B cell (primary cell): ENCODE data around the gene TSFM. TPM values are rescaled to one million over a fixed set of nuclear protein-coding genes. Genes with fewer than 3 reads are reported as not detected.

ENCODE experiments used
- ATAC-seq: fragments of 200-7000 bp; cut with Tn5 transposase; one replicate; pipeline ENCODE4 v1.10.0; 2021; ENCODE audit warnings: low read depth, mild to moderate bottlenecking, moderate number of reproducible peaks, moderate library complexity
- CTCF ChIA-PET: fragments of 350-600 bp; sonication (Branson Sonifier 250); formaldehyde crosslinking; loops from one replicate; lab custom pipeline; 2021; ENCODE audit warnings: antibody characterized with exemption, inconsistent platforms; lab: Charles Lee
- POLR2A ChIA-PET: fragments of 350-600 bp; sonication (Branson Sonifier 250); formaldehyde crosslinking; loops from one replicate; lab custom pipeline; 2021; ENCODE audit warnings: antibody characterized with exemption; lab: Charles Lee
- DNase-seq: peaks from one replicate; pipeline ENCODE4 v3.0.0; 2013
- H2AFZ ChIP-seq: 2 replicates; pipeline ENCODE4 v1.6.1; 2012; ENCODE audit warnings: mild to moderate bottlenecking, low read depth, low read length; ENCODE audit not compliant: insufficient read depth, poor library complexity, severe bottlenecking
- H3K27ac ChIP-seq, 2 donors: 1 replicate in 1 of 2; 2 replicates in 1 of 2; pipeline ENCODE4 v1.5.1; 2012 to 2013; ENCODE audit warnings: low read length in 2 of 2, mild to moderate bottlenecking in 2 of 2, moderate library complexity in 1 of 2
- H3K27me3 ChIP-seq, 4 experiments: fragments of 200-600 bp in 1 of 4; sonication (generic) in 1 of 4; replicated peaks in 1 of 4; 1 replicate in 2 of 4; 2 replicates in 2 of 4; pipeline versions ENCODE4 v1.6.1 to v1.7.0; 2013 to 2016; ENCODE audit warnings: low read length in 3 of 4, mild to moderate bottlenecking in 2 of 4, mixed read lengths in 1 of 4, moderate library complexity in 1 of 4; ENCODE audit not compliant: insufficient read depth in 4 of 4, control insufficient read depth in 3 of 4; ENCODE audit errors: control extremely low read depth in 1 of 4
- H3K36me3 ChIP-seq, 2 experiments: replicated peaks in 1 of 2; 1 replicate in 1 of 2; 2 replicates in 1 of 2; pipeline versions ENCODE4 v1.6.1 to v1.7.1; 2013; ENCODE audit warnings: low read length in 1 of 2; ENCODE audit not compliant: insufficient read depth in 2 of 2, control insufficient read depth in 1 of 2; ENCODE audit errors: control extremely low read depth in 1 of 2, extremely low read depth in 1 of 2
- H3K4me1 ChIP-seq, 2 donors: fragments of 200-600 bp in 1 of 2; sonication (generic) in 1 of 2; 1 replicate in 1 of 2; 2 replicates in 1 of 2; pipeline versions ENCODE4 v1.5.1 to v1.6.1; 2013 to 2017; ENCODE audit warnings: low read length in 2 of 2; ENCODE audit not compliant: control insufficient read depth in 2 of 2, insufficient read depth in 2 of 2
- H3K4me2 ChIP-seq: replicated peaks from 2 replicates; pipeline ENCODE3; 2012; ENCODE audit warnings: mild to moderate bottlenecking, low read depth, low read length; ENCODE audit not compliant: poor library complexity, severe bottlenecking
- H3K4me3 ChIP-seq, 5 experiments: fragments of 200-600 bp in 1 of 5; sonication (generic) in 1 of 5; 1 replicate in 3 of 5; 2 replicates in 2 of 5; pipeline versions ENCODE4 v1.5.1 to v1.7.0; 2011 to 2016; ENCODE audit warnings: low read length in 4 of 5, mild to moderate bottlenecking in 4 of 5, low read depth in 2 of 5, control low read depth in 1 of 5, moderate library complexity in 1 of 5; ENCODE audit not compliant: insufficient read depth in 1 of 5; ENCODE audit errors: control extremely low read depth in 1 of 5, extremely low read depth in 1 of 5
- H3K79me2 ChIP-seq: fragments of 200-600 bp; sonication (generic); one replicate; pipeline ENCODE4 v1.6.0; 2016; ENCODE audit warnings: low read length; ENCODE audit not compliant: control insufficient read depth, insufficient read depth
- H3K9ac ChIP-seq: fragments of 200-600 bp; sonication (generic); 2 replicates; pipeline ENCODE4 v1.6.1; 2017; ENCODE audit warnings: mild to moderate bottlenecking, low read length, moderate library complexity
- H3K9me3 ChIP-seq, 3 donors: one replicate each; pipeline versions ENCODE4 v1.6.1 to v1.7.1; 2013; ENCODE audit warnings: low read length in 2 of 3; ENCODE audit not compliant: control insufficient read depth in 2 of 3, insufficient read depth in 1 of 3; ENCODE audit errors: control extremely low read depth in 1 of 3
- H4K20me1 ChIP-seq: 2 replicates; pipeline ENCODE4 v1.6.0; 2012; ENCODE audit warnings: mild to moderate bottlenecking, low read length; ENCODE audit not compliant: insufficient read depth, control insufficient read depth, poor library complexity, severe bottlenecking
- H3K27ac Mint-ChIP-seq: one replicate; pipeline ENCODE4 v1.8.0; 2021; ENCODE audit warnings: mixed read lengths
- H3K27me3 Mint-ChIP-seq: one replicate; pipeline ENCODE4 v1.8.0; 2021; ENCODE audit warnings: mixed read lengths
- H3K4me1 Mint-ChIP-seq: one replicate; pipeline ENCODE4 v1.8.0; 2021; ENCODE audit warnings: mixed read lengths
- H3K4me3 Mint-ChIP-seq: one replicate; pipeline ENCODE4 v1.8.0; 2021; ENCODE audit warnings: mixed read lengths
- H3K9me3 Mint-ChIP-seq: one replicate; pipeline ENCODE4 v1.8.0; 2022; ENCODE audit warnings: mixed read lengths; ENCODE audit not compliant: insufficient read depth
- CTCF ChIP-seq: fragments of 200-600 bp; IDR thresholded peaks from one replicate; pipeline ENCODE4 v1.8.0; 2022; ENCODE audit warnings: antibody characterized with exemption, mild to moderate bottlenecking
- EZH2 ChIP-seq: IDR thresholded peaks from 2 replicates; pipeline ENCODE4 v1.6.1; 2012; ENCODE audit warnings: borderline replicate concordance, low read depth, mild to moderate bottlenecking, moderate library complexity, low read length; ENCODE audit not compliant: insufficient read depth, poor library complexity, severe bottlenecking
- WGBS: methylation state at CpG from one replicate; pipeline ENCODE4 v1.1.5; 2013; ENCODE audit warnings: missing lambda C conversion rate; ENCODE audit not compliant: insufficient coverage; 5-methylcytosine and 5-hydroxymethylcytosine counted together
- intact Hi-C: fragments of 100-400 bp; cut with micrococcal nuclease; formaldehyde crosslinking; loops from one replicate; pipeline ENCODE4 v1.10.0; 2022
- polyA plus RNA-seq: library from polyadenylated mRNA; depleted of rRNA; stranded (reverse); fragments of >200 nt; gene quantifications from 2 replicates; pipeline ENCODE4 v1.2.3, GENCODE V29; 2012
- total RNA-seq, 2 donors: library from RNA; stranded (reverse); fragments of 120-200 nt in 1 of 2; gene quantifications; 1 replicate in 1 of 2; 2 replicates in 1 of 2; pipeline versions ENCODE4 v1.2.3 to v1.2.4, GENCODE V29; 2013 to 2022

The TSFM gene
- total and polyA plus RNA-seq, 2 donors (not counting 1 experiment from before 2014, with no cell fraction given), result 5.6 to 20.9 TPM

GRCh38 chr12:57807285-57807684, 24.7 kb downstream of the TSFM start:
- WGBS, result 96% methylated on average over 9 of the region's 9 CpGs
- no peak overlapping the region for H3K4me3 Mint-ChIP-seq
- no peaks in the 10 kb centered on the region for H4K20me1 ChIP-seq
- DNase-seq (no peak), ATAC-seq (no peak)
- H3K27me3 Mint-ChIP-seq, result no peaks in the 10 kb centered on the region
- no peak overlapping the region for H3K9ac ChIP-seq
- H3K36me3 ChIP-seq, result peaks cover 0 to 25% of the 10 kb centered on the region in 2 experiments
- no peaks in the 10 kb centered on the region for H3K4me1 ChIP-seq
- no peaks in the 10 kb centered on the region for H3K9me3 Mint-ChIP-seq
- no peak for TF ChIP-seq CTCF
- TF ChIP-seq EZH2, result no peak
- H3K9me3 ChIP-seq, result no peaks in the 10 kb centered on the region
- no peak overlapping the region for H2AFZ ChIP-seq
- CTCF ChIA-PET, result interaction anchor here (0.9 to 9.6 kb wide), 3 partner anchors 11 to 96 kb away, joined by 3 to 121 read pairs (median 4); partner anchors contain the start of gene AVIL
- H3K27me3 ChIP-seq, result no peaks in the 10 kb centered on the region
- H3K4me2 ChIP-seq, result no peak overlapping the region
- H3K79me2 ChIP-seq, result no peaks in the 10 kb centered on the region
- H3K27ac Mint-ChIP-seq, result no peak overlapping the region
- H3K4me1 Mint-ChIP-seq, result no peaks in the 10 kb centered on the region
- POLR2A ChIA-PET, result no interaction called here
- H3K27ac ChIP-seq, result no peak overlapping the region
- intact Hi-C loops, result no loop called here
- no peak overlapping the region for H3K4me3 ChIP-seq

GRCh38 chr12:57808351-57808750, 25.8 kb downstream of the TSFM start:
- Histone ChIP-seq H3K4me1 (no peaks in the 10 kb centered on the region), H3K27me3 (no peaks in the 10 kb centered on the region), H3K4me3 (no peak overlapping the region), H3K4me2 (no peak overlapping the region), H3K27ac (no peak overlapping the region), H3K79me2 (no peaks in the 10 kb centered on the region), H3K9ac (no peak overlapping the region), H3K9me3 (no peaks in the 10 kb centered on the region), H2AFZ (no peak overlapping the region), H4K20me1 (no peaks in the 10 kb centered on the region), H3K36me3 (peaks cover 0 to 20% of the 10 kb centered on the region in 2 experiments)
- CTCF ChIA-PET, result interaction anchor here (0.7 to 9.6 kb wide), 3 partner anchors 10 to 95 kb away, joined by 3 to 121 read pairs (median 4); partner anchors contain the start of gene AVIL
- POLR2A ChIA-PET, result no interaction called here
- no peaks in the 10 kb centered on the region for H3K4me1 Mint-ChIP-seq
- H3K9me3 Mint-ChIP-seq, result no peaks in the 10 kb centered on the region
- no peak for ATAC-seq
- H3K27ac Mint-ChIP-seq, result no peak overlapping the region
- H3K27me3 Mint-ChIP-seq, result no peaks in the 10 kb centered on the region
- TF ChIP-seq CTCF, result no peak
- TF ChIP-seq EZH2, result no peak
- no peak overlapping the region for H3K4me3 Mint-ChIP-seq
- intact Hi-C loops, result no loop called here
- DNase-seq, result no peak
- 100% methylated on average over 4 of the region's 5 CpGs for WGBS
